ENCODE data around the gene FAR2.
"Not testable (repeated sequence)": the region's sequence is repeated elsewhere in the genome, so short reads cannot be mapped to it uniquely, and the experiment has no call there.

FAR2 gene

DNA sequence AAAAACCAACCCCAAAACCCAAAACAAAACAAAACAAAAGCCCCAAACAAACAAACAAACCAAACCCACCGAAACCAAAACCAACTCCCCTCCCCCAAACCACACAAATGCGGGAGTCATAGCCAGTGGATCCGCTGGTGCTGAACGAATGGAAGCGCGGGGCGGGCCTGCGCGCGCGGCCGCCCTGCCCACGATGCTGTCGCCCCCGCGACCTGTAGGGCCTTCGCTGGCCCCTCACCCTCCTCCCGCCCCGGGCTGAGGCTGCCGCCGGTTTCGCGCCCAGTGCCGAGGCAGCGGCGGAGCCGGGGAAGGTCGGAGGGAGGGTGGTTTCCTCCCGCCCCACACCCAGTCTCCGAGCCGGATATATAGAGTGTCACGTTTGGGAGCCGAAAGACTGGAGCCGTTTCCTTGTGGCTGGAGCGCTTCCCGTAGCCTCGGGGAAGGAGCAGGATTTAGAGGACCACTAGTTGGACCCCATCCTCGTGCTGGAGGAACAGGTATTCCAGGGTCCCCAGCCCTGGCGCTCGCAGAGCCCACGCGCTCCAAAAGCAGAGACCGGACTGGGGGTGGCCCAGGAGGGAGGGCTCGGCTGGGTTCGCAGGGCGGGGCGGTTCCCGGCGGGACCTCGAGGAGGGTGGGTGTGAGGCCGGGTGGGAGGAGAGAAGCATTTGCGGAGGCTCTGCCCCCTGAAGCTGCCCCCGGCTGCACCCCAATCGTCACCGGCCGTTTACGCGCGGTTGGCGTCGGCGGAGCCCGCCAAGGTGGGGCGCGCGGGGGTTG, at the start of gene FAR2:
Gene FAR2 (plus strand): TSS at position 368 of the 780 bp plus-strand sequence. CDS start 121,172 bp downstream, outside the sequence.
- FAIRE-seq (peak; percentile 77), DNase-seq (ENCODE audit: insufficient read length, low spot score) (peak; percentile 38)

GRCh38 chr12:29102741-29103140, 46.3 kb upstream of the FAR2 start:
- FAIRE-seq (no peak), DNase-seq (ENCODE audit: insufficient read length, low spot score) (no peak)

DNA sequence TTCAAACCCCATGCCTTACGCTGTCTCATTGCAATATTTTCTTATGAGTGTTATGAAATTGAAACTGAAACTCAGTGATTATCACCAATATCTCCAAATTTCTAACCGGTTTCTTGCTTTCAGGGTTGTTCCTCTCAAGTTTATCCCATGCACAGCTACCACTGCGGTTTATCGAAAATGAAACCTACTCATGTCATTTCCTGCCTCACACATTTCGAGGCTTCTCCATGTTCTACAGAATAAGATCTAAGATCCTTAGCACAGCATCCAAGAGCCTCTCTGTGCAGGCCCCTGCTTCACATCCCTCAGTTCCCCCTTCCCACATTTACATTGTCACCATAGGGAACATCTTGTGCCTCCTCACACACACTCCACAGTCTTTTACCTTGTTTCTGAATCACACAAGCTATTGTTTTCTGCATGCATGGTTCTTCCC, 45.5 kb upstream of the FAR2 start:
- DNase-seq (ENCODE audit: insufficient read length, low spot score) (peak; percentile 42), FAIRE-seq (peak; percentile 99)

DNA sequence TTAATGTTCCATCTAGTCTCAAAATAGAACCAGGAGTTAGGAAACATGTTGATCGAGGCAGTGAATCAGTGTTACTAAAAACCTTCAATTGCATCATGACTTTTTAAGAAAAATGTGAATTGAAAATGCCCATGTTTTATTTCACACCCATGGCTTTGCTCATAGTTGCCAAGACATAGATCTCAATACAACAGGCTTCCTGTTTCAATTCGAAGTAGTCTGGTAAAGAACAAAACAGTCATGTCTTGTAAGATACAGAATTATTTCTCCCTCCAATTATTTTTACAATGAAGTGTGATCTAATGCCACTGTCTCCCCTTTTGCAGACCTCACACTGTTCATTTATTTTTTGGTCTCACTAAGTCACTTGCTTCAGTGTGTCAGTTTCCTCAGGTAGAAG, 44.6 kb upstream of the FAR2 start:
- no peak for DNase-seq (ENCODE audit: insufficient read length, low spot score)
- peak; percentile 56 for FAIRE-seq

DNA sequence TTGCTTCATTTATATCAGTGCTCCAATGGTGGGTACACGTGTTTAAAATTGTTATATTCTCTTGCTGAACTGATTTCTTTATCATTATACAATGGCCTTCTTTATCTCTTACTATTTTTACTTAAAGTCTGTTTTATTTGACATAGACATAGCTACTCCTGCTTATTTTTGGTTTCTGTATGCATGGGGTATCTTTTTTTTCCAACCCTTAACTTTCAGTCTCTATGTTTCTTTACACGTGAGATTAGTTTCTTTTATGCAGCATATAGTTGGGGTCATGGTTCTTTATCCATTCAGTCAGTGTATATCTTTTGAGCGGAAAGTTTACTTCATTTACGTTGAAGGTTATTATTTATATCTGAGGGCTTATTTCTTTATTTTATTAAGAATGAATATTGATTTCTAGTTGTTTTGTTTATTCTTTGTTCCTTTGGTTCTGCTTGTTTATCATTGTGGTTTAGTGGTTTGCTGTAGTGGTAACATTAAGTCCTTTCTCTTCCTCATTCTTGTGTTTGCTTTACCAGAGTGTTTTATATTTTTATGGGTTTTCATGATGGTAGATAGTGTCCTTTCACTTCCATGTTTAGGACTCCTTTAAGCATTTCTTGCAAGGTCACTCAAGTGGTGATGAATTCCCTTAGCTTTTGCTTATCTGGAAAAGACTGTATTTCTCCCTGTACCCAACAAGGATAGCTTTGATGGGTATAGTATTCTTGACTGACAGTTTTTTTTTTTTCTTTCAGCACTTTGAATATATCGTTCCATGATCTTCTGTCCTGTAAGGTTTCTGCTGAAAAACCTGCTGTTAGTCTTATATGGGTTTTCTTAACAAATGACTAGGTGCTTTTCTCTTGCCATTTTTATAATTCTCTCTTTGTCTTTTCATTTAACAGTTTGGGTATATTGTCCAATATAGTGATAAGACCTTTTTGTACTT, 38.3 kb upstream of the FAR2 start:
- peak; percentile 39 for FAIRE-seq
- DNase-seq (ENCODE audit: insufficient read length, low spot score), result no peak

- FAIRE-seq, result no peak
- no peak for DNase-seq (ENCODE audit: insufficient read length, low spot score)
These were observed 36.0 kb upstream of the FAR2 start for GRCh38 chr12:29113101-29113500.

DNA sequence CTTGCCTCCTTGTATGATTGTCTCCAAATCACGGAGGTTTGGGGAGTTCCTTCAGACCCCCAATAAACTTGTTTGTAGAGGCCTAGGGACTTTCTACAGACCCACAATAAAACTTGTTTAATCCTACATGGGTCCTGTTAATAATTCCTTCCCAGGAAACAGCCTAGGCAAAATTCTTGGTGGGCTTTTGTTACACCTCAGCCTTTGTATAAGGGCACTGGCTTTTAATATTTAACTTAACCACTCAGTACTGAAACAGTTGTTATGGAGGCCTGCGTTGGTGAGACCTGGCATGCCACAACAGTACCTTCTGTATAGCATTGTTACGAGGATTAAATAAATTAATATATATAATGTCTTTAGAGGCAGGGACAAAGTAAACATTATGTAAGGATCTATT, 32.7 kb upstream of the FAR2 start:
- no peak for FAIRE-seq
- no peak for DNase-seq (ENCODE audit: insufficient read length, low spot score)

DNA sequence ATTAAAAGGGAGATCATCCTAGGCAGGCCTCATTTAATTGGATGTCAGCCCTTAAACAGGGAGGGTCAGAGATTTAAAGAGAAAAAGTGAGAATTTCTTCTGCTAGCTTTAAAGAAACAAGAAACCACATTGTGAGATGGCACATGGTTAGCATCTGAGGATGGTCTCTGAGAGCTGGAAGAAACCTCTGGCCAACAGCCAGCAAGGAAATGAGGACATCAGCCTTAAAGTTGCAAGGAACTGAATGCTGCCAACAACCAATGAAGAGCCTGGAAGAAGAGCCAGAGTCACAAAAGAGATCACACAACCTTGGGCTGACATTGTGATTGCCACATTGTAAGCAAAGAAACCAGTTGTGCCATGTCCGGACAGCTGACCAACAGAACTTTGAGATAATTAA, 17.5 kb upstream of the FAR2 start:
- no peak for DNase-seq (ENCODE audit: insufficient read length, low spot score)
- FAIRE-seq, result no peak

DNA sequence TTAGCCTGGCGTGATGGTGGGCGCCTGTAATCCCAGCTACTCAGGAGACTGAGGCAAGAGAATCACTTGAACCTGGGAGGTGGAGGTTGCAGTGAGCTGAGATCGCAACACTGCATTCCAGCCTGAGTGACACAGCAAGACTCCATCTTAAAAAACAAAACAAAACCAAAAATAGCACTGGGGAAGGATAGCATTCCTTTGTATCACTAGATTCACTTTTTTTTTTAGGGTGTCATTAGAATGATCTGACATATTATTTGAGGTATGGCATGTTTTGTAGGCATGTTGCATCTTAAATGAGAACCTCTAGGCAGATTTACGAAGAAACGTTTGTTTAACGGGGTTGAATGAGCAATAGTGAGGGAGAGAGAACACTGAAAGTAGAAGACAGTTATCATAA, 16.8 kb upstream of the FAR2 start:
- FAIRE-seq (no peak), DNase-seq (ENCODE audit: insufficient read length, low spot score) (no peak)

DNA sequence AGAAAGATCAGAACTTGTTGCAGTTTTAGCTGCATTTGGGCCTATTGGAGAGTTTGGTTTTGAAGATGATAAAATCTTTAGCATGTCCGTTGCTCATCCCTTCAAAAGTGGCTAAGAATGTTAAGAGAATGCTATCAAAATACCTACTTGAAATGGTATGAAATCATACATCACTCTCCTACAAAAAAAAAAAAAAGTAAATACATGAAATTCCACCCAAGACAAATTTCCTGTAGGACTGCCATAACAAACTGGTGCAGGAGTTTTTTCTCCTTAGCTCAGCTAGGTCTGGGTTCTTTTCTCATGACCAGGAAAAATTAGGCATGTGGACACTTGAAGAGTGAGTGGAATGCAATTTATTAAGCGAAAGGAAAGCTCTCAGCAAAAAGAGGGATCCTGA, 15.9 kb upstream of the FAR2 start:
- FAIRE-seq (no peak), DNase-seq (ENCODE audit: insufficient read length, low spot score) (no peak)

- DNase-seq (ENCODE audit: insufficient read length, low spot score) (no peak), FAIRE-seq (no peak)
These were observed 15.4 kb upstream of the FAR2 start for GRCh38 chr12:29133680-29134079.

DNA sequence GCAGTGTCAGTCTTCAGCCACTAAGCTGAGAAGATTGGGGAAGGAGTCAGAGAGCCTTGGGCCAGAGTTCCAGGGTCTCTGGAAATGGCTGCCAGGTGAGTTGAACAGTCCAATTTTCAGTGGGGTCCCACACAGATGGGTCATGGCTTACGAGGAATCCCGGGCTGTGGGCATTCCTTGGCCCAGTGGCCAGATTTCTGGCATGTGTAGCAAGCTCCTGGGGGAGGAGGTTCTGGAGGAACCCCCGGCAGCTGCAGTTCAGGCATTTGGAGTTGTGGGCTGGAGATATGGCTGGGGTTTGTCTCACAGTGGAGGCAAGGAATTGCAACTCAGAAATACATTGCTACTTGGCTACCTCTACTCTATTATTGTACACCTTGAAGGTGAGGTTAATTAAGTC, 10.8 kb upstream of the FAR2 start:
- FAIRE-seq, result not testable (repeated sequence)

DNA sequence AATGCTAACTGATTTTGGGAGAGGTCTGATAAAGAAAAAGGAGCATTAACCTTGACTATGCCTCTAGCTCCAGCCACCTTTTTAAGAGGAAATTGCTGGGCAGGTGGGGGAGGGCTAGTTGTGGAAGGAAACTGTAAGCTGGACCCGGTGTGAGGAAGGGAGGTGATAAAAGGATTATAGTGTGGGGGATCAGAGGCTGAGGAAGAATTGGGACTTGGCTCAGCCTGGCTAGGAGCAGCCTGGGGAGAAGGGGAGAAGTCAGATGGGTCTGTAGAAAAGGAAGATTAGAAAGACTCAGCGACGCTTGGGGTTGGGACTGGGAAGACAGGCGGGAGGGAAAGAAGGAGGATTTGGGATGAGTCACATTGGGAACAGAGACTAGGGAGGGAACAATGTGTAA, 10.2 kb upstream of the FAR2 start:
- not testable (repeated sequence) for FAIRE-seq

More for the DNA sequence above, 10.8 kb upstream of the FAR2 start:
- DNase-seq (ENCODE audit: insufficient read length, low spot score), result not testable (repeated sequence)

DNA sequence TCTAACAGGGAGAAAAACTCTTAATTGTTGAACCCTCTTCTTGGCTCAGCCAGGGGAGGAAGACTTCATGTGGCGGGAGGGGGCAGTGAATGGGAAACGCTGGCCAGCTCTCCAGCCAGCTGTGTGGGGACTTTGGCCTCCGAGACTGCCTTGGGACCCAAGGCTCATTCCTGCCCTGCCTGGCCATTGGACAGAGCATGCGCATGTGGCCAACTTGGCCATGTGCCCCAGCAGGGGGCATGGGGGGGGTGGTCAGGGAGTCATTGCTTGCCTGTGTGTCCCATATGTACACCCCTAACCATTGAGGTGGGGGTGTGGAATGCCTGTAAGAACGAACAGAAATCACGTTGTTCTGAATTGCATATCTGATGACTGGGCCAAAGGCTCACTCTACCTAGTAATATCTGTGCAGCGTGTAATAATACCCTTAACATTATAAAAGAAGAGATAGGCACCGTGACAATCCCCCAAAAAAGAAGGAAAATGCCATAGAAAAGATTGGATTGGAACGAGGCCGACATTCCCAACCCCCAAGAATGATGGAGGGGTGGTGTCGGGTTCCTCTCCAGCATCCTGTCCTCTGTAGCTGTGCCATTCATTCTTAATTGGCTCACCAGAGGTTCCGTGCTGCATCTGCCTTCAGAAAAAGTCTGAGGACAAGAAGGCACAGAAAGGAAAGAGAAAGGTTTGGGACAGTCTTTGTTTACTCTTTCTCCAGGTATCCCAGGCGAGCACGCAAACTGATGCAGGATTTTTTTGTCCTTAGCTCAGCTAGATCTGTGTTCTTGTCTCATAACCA, 3.5 kb upstream of the FAR2 start:
- DNase-seq (ENCODE audit: insufficient read length, low spot score), result no peak
- no peak for FAIRE-seq

More for the DNA sequence above, 10.2 kb upstream of the FAR2 start:
- DNase-seq (ENCODE audit: insufficient read length, low spot score), result not testable (repeated sequence)

GRCh38 chr12:29146196-29146595, 2.9 kb upstream of the FAR2 start:
- FAIRE-seq (no peak), DNase-seq (ENCODE audit: insufficient read length, low spot score) (no peak)

DNA sequence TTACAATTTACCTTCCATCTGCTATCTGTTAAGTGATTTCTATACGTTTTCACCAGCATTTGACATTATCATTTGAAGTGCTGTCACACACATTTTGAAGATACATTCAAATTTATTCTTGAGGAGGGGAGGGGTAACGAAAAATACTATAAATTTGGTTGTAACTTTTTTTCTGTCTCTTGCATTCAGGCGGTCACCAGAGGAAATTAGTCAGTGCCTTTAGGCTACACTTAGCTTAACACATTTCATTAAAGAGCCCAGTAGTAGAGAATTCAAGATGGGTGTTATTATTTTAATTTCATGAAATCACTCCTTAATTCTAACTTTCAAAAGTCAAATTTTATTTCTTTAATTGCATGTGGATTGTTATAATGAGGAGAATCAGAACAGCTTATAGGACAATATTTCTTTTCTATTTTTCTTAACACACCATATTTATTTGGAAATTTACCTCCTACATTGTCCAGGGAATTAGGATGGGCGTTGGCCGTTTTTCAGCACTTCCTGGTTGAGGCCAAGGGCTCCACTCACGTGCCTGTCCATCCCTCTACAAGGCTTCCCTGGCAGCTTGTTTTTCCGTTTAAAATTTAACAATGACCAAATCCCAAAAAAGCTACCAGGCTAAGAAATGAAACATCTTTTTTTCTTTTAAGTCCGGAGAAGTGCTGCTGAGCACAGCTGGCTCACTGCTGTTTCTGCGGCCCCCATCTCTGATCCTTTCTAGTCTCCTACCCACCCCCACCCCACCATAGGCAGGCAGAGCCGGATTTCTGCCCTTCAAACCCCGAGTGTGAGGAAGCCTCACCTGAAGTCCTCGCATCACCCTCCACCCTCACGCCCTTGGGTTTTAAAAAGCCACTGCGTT, 1.1 kb upstream of the FAR2 start:
- FAIRE-seq (no peak), DNase-seq (ENCODE audit: insufficient read length, low spot score) (no peak)

DNA sequence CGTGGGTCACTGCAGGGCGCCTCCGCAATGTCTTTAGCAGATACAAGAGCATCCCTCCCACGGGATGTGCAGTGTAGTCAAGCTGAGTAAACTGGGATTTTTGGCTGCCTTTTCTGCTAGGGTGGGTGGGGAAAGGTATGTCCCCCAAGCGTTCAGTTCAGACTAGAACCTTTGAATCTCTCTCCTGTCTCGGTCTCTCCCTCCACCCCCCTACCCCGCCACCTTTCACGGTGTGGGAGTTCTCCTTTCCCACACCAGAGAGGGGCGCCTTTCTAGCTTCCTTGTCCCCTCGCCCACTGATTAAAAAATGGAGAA, 525 bp upstream of the FAR2 start:
- no peak for DNase-seq (ENCODE audit: insufficient read length, low spot score)
- FAIRE-seq, result no peak

- FAIRE-seq, result no peak
- DNase-seq (ENCODE audit: insufficient read length, low spot score), result no peak
These were observed 708 bp downstream of the FAR2 start for GRCh38 chr12:29149691-29150281.

DNA sequence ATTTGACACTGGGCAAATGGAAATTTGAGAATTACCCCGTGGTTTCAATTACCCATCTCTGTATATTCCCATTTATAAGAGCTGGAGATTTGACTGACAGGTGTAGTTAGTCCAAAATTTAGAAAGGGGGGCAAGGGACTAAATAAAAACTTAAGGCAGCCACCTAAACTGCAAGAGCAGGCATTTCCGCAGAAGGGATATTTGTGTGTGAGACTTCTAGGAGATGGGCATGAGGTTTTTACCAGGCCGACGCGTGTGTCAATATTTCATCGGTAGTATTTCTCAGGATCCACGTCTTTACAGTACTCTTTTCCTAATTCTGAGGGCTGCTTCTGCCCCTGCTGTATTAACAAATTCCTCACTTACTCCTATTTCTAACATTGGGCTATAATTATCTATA, 1.4 kb downstream of the FAR2 start:
- FAIRE-seq (no peak), DNase-seq (ENCODE audit: insufficient read length, low spot score) (no peak)

Data from GM19239 (cell line).